Hematopoietic multipotent progenitor cell treated with erythropoietin and hydrocortisone succinate and interleukin-3 and kit ligand, for 6 days (in vitro differentiated cells): Measurements from ENCODE around the gene TCIRG1.

Source experiments
- DNase-seq: peaks from one replicate; pipeline ENCODE4 v3.0.0-alpha.2; 2015

The TCIRG1 gene

DNA sequence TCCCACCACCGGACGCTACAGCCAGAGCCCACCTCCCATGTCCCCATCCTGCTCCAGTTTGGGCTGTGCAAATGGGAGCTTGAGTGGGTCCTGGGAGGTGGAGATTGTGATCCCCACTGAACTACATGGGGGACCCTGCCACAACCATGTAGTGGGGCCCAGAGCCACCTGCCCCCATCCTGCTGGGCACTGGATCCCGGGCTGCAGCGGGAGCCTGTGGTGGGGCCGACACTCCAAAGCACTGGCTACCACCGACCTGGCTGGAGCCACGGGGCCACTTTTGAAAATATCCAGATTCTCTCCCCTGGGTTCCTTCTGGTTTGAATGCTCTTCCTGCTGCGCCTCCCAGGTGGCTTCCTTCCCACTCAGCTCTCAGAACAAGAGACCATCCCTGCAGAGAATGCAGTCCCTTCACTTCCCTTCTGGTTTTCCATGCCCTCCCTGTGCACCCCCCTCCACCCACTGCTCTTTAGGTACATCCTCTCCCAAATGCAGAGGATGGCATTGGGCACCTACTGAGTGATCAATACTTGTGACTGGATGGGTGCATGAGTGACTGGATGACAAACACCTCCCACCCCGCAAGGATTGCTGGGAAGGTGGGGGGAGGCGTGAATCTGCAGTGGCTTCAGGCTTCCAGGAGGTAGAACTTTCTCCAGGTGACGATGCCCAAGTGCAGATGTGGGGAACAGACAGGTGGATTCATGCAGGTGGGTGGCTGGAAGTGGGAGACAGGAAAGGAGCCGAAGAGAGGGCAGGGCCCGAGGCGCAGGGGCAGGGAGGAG lies 34.1 kb upstream of the TCIRG1 start:
- DNase-seq, result peak; percentile 2

- DNase-seq, result peak; percentile 8
These were observed 32.1 kb upstream of the TCIRG1 start for GRCh38 chr11:68006606-68007166.

- no peak for DNase-seq
These were observed 31.1 kb upstream of the TCIRG1 start for GRCh38 chr11:68007498-68008380.

- peak; percentile 90 for DNase-seq
These were observed 30.2 kb upstream of the TCIRG1 start for GRCh38 chr11:68008381-68009337.

GRCh38 chr11:68009391-68010089 lies 29.3 kb upstream of the TCIRG1 start:
- peak; percentile 93 for DNase-seq

DNA sequence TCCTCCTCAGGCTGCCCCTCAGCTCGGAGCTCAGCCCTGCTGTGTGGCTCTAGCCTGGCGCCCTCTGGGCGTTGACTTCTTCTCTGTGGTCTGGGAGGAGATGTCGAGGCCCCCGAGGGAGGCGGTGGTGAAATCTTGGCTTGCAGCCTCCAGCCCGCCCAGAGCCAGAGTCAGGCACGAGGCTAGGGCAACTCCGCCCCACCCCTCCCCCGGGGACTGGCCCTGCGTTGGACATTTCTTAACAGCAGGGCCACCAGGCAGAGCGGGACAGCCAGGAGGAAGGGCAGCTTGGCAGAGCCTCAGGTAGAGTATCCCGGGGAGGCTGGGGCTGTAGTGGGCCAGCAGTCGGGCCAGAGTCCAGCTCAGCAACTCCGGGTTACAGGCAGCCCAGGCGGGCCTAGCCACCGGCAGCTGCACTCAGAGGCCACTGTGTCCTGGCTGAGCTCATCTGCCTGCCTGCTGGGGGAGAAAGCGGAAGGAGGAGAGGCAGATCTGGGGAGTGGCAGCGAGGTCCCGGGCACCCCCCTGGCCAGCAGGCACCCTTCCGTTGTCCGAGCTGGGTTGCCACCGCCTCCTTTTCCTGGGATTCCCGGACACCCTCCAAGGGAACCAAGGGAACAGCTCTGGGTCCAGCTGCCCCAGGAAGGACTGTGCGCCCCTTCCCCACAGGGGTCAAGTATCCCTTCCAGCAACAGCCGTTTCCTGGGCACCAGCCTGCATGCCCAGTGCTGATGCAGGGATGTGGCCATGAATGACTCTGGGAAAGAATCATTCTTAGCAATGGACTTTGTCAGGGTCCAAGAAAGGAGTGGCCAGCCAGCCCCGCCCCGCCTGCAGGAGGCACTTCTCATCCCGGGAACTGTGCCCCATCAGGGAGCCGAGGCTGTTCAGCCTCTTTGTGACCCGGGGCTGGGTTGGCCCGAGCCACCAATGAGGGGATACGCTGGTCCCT lies 28.5 kb upstream of the TCIRG1 start, which contains the start of gene ALDH3B1:
TSS of gene ALDH3B1 (plus strand) at position 238 of the 952 bp plus-strand sequence. CDS start 4,971 bp downstream, outside the sequence.
- peak; percentile 98 for DNase-seq

DNA sequence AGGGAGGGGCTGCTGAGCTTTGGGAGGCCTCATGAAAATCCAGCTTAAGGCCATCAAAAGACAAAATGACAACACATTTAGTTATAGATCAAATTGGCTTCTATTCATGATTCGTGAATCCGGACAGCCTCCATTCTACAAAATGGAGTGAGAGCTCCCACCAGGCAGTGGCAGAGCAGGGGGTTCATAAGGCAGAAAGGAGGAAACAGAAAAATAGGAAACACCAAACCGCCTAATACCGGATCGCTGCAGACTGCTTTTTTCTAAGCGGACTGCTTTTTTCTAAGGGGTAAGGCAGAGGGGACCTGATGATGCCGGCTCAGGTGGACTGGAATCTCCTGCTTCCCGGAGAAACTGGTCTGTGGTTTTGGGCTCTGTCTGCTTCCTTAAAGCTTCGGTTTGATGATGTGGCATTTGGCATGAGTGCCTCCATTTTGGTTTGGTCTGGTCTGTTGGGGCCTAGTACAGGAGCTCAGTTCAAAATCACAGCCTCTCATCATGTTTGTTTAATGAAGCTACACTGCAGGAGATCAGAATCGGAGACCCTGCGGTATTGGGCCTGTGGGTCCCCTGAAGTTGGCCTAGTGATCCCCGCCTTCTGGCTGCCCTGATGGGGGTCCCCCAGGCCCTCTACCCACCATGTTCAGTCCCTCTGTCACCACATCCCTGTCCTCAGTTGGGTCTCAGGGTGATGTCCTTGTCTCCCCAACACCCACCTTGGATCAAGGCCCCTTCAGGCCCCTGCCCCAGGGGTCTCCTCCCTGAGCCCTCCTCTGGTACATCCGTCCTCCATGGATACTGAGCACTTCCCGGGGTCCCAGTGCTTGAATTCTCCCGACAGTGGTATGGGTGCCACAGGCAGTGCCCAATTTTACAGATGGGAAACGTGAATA lies 27.5 kb upstream of the TCIRG1 start:
- peak; percentile 51 for DNase-seq

DNA sequence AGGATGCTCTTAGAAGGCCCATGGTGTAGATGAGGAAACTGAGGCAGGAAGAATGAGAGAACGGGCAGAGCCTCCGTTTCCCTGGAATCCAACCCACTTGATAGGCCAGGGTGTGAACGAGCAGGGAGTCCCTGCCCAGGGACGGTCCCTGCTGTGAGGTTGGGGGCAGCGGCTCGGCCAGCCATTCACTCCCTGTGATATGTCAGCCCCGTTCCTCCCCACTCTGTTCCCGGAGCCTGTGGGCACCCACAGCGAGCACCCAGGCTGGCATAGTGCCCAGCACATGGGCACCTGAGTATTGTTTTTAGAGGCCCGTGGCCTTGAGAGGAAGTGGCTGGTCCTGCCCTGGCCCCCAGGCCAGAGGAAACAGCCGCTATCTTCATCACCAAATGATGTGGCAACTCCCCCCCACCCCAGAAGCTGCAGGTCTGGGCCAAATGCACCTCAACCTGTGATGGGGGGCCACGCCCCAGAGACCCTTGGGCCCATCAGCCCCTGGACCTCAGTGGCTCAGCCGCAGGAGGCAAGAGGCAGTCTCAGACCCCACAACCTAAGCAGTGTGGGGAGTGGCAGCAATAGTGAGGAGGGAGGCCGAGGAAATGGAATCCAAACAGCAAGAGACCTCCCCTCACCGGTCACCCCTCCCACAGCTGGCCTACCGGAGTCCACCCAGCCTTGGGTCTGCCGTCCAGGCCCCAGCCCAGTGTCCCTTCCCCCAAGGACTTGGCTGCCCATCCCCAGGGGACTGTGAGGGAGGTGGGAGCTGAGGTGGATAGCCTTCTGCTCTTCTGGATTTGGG lies 26.6 kb upstream of the TCIRG1 start:
- peak; percentile 48 for DNase-seq

GRCh38 chr11:68012843-68013610 lies 25.8 kb upstream of the TCIRG1 start:
- DNase-seq, result no peak

DNA sequence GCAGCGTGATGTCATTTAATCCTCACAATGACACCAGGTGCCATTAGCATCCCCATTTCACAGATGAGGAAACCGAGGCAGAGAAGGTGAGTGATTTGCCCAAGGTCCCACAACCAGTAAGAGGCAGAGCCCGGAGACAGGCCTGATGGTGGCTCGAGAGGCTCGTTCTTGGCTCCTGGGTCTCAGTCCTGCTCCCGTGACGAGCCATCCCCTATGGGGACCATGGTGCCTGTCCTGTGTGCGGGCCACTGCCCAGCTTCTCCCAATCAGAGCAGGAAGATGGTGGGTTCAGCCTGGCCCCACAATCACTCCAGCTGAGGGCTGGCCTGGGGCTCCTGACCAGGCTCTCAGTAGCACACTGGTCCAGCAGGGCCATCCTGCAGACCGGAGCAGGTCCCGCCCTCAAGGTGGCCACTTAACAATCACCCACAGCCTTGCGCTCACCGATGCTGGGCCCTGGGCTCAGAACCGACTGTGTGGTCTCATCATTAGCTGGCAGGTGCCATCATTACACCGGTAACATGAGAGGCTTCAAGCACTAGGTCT lies 25.1 kb upstream of the TCIRG1 start:
- no peak for DNase-seq

DNA sequence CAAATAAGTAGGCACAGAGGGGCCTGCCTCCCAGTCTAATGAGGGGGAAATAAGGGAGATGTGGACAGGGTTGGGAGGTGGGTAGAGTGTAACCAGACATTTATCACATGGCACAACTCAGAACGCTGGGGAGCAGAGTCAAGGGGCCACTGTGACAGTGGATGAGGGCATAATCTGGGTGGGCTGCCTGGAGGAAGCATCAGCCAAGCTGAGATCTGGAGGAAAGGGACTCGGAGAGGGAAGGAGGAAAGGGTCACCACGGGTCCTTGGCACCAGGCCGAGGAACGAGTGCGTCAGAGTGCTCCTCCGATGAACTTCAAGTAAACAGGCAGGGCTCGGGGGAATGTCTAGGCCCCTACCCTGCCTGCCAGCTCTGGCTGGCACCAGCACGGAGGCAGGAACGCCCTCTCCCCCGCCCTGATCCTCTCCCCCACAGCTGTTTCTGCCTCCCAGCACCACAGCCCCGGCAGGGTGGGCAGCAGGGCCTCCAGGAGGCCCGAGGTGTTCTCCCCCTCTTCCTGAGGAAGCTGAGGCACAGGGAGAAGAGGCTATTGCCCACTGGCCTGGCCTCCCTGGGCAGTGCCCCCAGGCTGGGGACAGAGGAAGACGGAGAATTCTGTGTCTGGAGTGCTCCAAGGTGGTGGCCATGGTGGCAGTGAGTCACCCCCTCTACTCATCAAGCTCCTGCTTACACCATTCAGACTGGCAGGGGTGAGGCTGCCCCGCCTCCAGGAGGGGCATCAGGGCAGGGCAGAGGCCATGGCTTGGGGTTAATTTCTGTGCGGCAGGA lies 24.5 kb upstream of the TCIRG1 start:
- peak; percentile 82 for DNase-seq

DNA sequence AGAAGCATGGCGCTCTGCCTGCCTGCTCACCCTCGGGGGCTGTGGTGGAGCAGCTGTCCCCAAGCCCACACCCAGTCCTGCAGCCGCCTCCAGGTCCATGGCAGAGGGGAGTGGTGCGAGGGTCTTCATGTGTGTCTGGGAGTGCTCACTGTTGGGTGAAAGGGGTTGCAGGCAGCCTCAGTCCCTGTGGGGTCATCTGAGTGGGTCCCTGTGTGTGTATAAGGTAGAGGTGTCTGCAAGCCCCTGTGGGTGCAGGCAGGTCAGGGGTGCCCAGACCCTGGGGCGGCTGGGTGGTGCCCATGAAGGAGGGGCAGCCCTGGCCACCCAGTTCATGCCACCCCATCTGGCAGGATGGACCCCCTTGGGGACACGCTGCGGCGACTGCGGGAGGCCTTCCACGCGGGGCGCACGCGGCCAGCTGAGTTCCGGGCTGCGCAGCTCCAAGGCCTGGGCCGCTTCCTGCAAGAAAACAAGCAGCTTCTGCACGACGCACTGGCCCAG lies 23.8 kb upstream of the TCIRG1 start:
- DNase-seq, result no peak

DNA sequence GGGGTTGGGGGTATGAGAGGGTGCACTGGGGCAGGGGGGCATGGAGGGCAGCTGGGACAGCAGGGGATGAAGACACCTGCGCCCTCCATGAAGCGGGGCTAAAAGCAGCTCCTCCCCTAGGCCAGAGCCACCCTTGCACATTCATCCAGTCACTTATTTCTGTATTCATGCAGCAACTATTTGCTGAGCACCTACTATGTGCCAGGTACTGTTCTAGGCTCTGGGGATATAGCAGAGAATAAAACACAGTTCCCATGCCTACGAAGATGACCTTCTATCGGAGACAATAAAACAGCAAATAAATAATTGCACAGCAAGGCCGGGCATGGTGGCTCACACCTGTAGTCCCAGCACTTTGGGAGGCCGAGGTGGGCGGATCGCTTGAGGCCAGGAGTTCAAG lies 23.4 kb upstream of the TCIRG1 start:
- DNase-seq, result no peak

- no peak for DNase-seq
These were observed 22.5 kb upstream of the TCIRG1 start for GRCh38 chr11:68016161-68016903.
